Measurements from ENCODE around the gene AHCYL1. TPM values are rescaled to one million over a fixed set of nuclear protein-coding genes. Genes with fewer than 3 reads are reported as not detected.
"Not testable (repeated sequence)": the region's sequence is repeated elsewhere in the genome, so short reads cannot be mapped to it uniquely, and the experiment has no call there.

Gene AHCYL1
- polyA plus RNA-seq, 1 donor (not counting 4 experiments of a cell fraction or from before 2014, with no cell fraction given), result 64.8 TPM

DNA sequence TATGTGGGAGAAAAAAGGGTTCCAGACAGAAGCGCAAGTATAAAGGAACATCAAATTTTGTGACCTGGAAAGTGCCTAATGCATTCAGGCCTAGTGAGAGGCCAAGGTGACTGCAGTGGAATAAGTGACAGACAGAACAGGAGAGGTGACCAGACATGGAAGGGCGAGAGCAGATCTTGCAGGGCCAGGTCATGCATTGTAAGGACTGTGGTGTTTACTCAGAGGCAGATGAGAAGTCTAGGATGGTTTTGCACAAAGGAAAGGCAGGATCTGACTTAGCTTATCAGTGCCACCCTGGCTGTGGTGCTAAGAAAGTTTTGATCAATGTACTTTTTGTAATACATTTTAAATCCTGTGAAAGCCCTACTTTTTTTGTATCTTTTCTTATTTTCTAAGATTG, 34.1 kb upstream of the AHCYL1 start:
- Histone ChIP-seq H3K4me1 (ENCODE audit: control insufficient read depth, extremely low read depth, insufficient read depth, low read length) (no peaks in the 10 kb centered on the region), H3K9ac (ENCODE audit: control insufficient read depth, extremely low read depth, insufficient read depth, low read length) (no peak overlapping the region), H3K27me3 (ENCODE audit: control insufficient read depth, extremely low read depth, insufficient read depth, low read length) (no peaks in the 10 kb centered on the region), H3K79me2 (ENCODE audit: control insufficient read depth, insufficient read depth, low read length) (no peaks in the 10 kb centered on the region), H3K4me3 (ENCODE audit: control insufficient read depth in 2 of 3, extremely low read depth in 1 of 3, insufficient read depth in 2 of 3, low read depth in 1 of 3, low read length in 3 of 3) (no peak overlapping the region), H3K27ac (ENCODE audit: control insufficient read depth, insufficient read depth, low read length) (no peak overlapping the region), H3K9me3 (ENCODE audit: control insufficient read depth, low read depth, low read length) (no peaks in the 10 kb centered on the region), H4K20me1 (ENCODE audit: control insufficient read depth, extremely low read depth, insufficient read depth, low read length) (no peaks in the 10 kb centered on the region), H2AFZ (ENCODE audit: control insufficient read depth, low read length) (no peak overlapping the region), H3K36me3 (ENCODE audit: control insufficient read depth in 2 of 2, extremely low read depth in 1 of 2, insufficient read depth in 2 of 2, low read length in 2 of 2) (no peaks in the 10 kb centered on the region), H3K9me1 (ENCODE audit: control insufficient read depth, extremely low read depth, insufficient read depth, low read length) (no peaks in the 10 kb centered on the region), H3K4me2 (ENCODE audit: control insufficient read depth, extremely low read depth, insufficient read depth, low read depth, low read length) (no peak overlapping the region)
- dilution Hi-C loops (cut with MboI; ENCODE audit: extremely low pct_ligation_motif_present, low sequenced_read_pairs), result no loop called here
- no peak for FAIRE-seq
- no peak for DNase-seq (ENCODE audit: low read depth, low spot score)
- TF ChIP-seq, protein P1, sequence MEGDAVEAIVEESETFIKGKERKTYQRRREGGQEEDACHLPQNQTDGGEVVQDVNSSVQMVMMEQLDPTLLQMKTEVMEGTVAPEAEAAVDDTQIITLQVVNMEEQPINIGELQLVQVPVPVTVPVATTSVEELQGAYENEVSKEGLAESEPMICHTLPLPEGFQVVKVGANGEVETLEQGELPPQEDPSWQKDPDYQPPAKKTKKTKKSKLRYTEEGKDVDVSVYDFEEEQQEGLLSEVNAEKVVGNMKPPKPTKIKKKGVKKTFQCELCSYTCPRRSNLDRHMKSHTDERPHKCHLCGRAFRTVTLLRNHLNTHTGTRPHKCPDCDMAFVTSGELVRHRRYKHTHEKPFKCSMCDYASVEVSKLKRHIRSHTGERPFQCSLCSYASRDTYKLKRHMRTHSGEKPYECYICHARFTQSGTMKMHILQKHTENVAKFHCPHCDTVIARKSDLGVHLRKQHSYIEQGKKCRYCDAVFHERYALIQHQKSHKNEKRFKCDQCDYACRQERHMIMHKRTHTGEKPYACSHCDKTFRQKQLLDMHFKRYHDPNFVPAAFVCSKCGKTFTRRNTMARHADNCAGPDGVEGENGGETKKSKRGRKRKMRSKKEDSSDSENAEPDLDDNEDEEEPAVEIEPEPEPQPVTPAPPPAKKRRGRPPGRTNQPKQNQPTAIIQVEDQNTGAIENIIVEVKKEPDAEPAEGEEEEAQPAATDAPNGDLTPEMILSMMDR (optimal IDR thresholded peaks at IDR 0.05 in 1 of 3, IDR thresholded peaks at IDR 0.05 in 1 of 3, conservative IDR thresholded peaks at IDR 0.05 in 1 of 3; ENCODE audit: extremely low read depth in 1 of 3, insufficient read depth in 2 of 3, low read length in 3 of 3), result no peak
- no peak for TF ChIP-seq EZH2 (IDR thresholded peaks at IDR 0.05; ENCODE audit: low read length)

DNA sequence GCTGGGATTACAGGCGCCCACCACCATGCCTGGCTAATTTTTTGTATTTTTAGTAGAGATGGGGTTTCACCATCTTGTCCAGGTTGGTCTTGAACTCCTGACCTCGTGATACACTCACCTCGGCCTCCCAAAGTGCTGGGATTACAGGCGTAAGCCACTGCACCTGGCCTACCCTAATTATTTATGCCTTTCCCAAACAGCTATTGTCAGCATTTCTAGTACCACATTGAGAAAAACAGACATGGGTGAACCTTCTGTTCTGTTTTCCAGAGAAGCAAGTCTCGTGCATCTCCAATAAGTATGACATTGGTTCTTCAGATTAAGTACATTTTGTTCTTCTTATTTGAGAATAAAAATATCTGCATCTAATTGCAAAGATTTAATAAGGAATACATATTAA, 33.1 kb upstream of the AHCYL1 start:
- FAIRE-seq; H2AFZ ChIP-seq (ENCODE audit: control insufficient read depth, low read length); H3K36me3 ChIP-seq (ENCODE audit: control insufficient read depth in 2 of 2, extremely low read depth in 1 of 2, insufficient read depth in 2 of 2, low read length in 2 of 2); H4K20me1 ChIP-seq (ENCODE audit: control insufficient read depth, extremely low read depth, insufficient read depth, low read length); dilution Hi-C loops (cut with MboI; ENCODE audit: extremely low pct_ligation_motif_present, low sequenced_read_pairs); H3K27me3 ChIP-seq (ENCODE audit: control insufficient read depth, extremely low read depth, insufficient read depth, low read length); DNase-seq (ENCODE audit: low read depth, low spot score); H3K4me1 ChIP-seq (ENCODE audit: control insufficient read depth, extremely low read depth, insufficient read depth, low read length); H3K9me1 ChIP-seq (ENCODE audit: control insufficient read depth, extremely low read depth, insufficient read depth, low read length); H3K27ac ChIP-seq (ENCODE audit: control insufficient read depth, insufficient read depth, low read length); H3K9ac ChIP-seq (ENCODE audit: control insufficient read depth, extremely low read depth, insufficient read depth, low read length); H3K4me2 ChIP-seq (ENCODE audit: control insufficient read depth, extremely low read depth, insufficient read depth, low read depth, low read length); H3K9me3 ChIP-seq (ENCODE audit: control insufficient read depth, low read depth, low read length); H3K4me3 ChIP-seq (ENCODE audit: control insufficient read depth in 2 of 3, extremely low read depth in 1 of 3, insufficient read depth in 2 of 3, low read depth in 1 of 3, low read length in 3 of 3); H3K79me2 ChIP-seq (ENCODE audit: control insufficient read depth, insufficient read depth, low read length): not testable (repeated sequence)

DNA sequence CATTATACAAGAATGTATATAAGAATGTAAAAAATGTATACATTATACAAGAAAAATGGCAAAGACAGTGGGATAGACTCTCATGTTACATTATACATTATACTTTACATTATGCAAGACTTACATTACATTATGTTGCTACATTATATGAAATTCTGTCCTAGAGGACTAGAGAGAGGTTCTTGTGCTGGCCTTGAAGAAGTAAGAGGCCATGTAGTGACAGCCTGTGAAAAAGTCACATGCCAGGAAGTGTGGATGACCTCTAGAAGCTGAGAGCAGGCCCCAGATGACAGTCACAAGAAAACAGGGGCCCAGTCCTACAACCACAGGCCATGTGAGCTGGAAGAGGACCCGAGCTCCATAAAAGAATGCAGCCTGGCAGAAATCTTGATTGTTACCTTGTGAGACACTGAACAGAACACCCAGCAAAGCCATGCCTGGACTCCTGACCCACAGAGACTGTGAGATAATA, 30.5 kb upstream of the AHCYL1 start:
- no peaks in the 10 kb centered on the region for H3K4me1 ChIP-seq (ENCODE audit: control insufficient read depth, extremely low read depth, insufficient read depth, low read length)
- no peak overlapping the region for H3K9ac ChIP-seq (ENCODE audit: control insufficient read depth, extremely low read depth, insufficient read depth, low read length)
- no peaks in the 10 kb centered on the region for H3K27me3 ChIP-seq (ENCODE audit: control insufficient read depth, extremely low read depth, insufficient read depth, low read length)
- dilution Hi-C loops (cut with MboI; ENCODE audit: extremely low pct_ligation_motif_present, low sequenced_read_pairs), result no loop called here
- no peaks in the 10 kb centered on the region for H3K36me3 ChIP-seq (ENCODE audit: control insufficient read depth in 2 of 2, extremely low read depth in 1 of 2, insufficient read depth in 2 of 2, low read length in 2 of 2)
- no peaks in the 10 kb centered on the region for H4K20me1 ChIP-seq (ENCODE audit: control insufficient read depth, extremely low read depth, insufficient read depth, low read length)
- H3K4me2 ChIP-seq (ENCODE audit: control insufficient read depth, extremely low read depth, insufficient read depth, low read depth, low read length), result no peak overlapping the region
- H3K9me1 ChIP-seq (ENCODE audit: control insufficient read depth, extremely low read depth, insufficient read depth, low read length), result no peaks in the 10 kb centered on the region
- no peaks in the 10 kb centered on the region for H3K79me2 ChIP-seq (ENCODE audit: control insufficient read depth, insufficient read depth, low read length)
- FAIRE-seq (no peak), DNase-seq (ENCODE audit: low read depth, low spot score) (no peak)
- H2AFZ ChIP-seq (ENCODE audit: control insufficient read depth, low read length), result no peak overlapping the region
- H3K9me3 ChIP-seq (ENCODE audit: control insufficient read depth, low read depth, low read length), result no peaks in the 10 kb centered on the region
- TF ChIP-seq EZH2 (IDR thresholded peaks at IDR 0.05; ENCODE audit: low read length), result no peak
- TF ChIP-seq, protein P1 (optimal IDR thresholded peaks at IDR 0.05 in 1 of 3, IDR thresholded peaks at IDR 0.05 in 1 of 3, conservative IDR thresholded peaks at IDR 0.05 in 1 of 3; ENCODE audit: extremely low read depth in 1 of 3, insufficient read depth in 2 of 3, low read length in 3 of 3), result no peak
- no peak overlapping the region for H3K27ac ChIP-seq (ENCODE audit: control insufficient read depth, insufficient read depth, low read length)
- H3K4me3 ChIP-seq (ENCODE audit: control insufficient read depth in 2 of 3, extremely low read depth in 1 of 3, insufficient read depth in 2 of 3, low read depth in 1 of 3, low read length in 3 of 3), result no peak overlapping the region
